HCT116 (cell line): Measurements from ENCODE around the gene GLO1. TPM values are rescaled to one million over a fixed set of nuclear protein-coding genes. Genes with fewer than 3 reads are reported as not detected.

Experiments
- ATAC-seq: fragments of 200-7000 bp; cut with Tn5 transposase; 2 replicates; pipeline ENCODE4 v1.9.1; 2020; ENCODE audit warnings: mild to moderate bottlenecking, moderate library complexity
- BruUV-seq: library from RNA; stranded (reverse); fragments of 400-500 nt; replicated peaks from 2 replicates; lab custom pipeline; 2021; lab: Mats Ljungman, UMichigan
- CTCF ChIA-PET: fragments of 300-600 bp; sonication (Branson Sonifier 250); formaldehyde crosslinking; loops from one replicate; lab custom pipeline; 2021; ENCODE audit warnings: antibody characterized with exemption; lab: Charles Lee
- POLR2A ChIA-PET: fragments of 300-600, 350-600 bp; sonication (Branson Sonifier 250); formaldehyde crosslinking; loops from one replicate; lab custom pipeline; 2021; ENCODE audit warnings: antibody characterized with exemption; lab: Charles Lee
- RAD21 ChIA-PET, 2 experiments: fragments of 300-600 bp; sonication (Branson Sonifier 250); formaldehyde crosslinking; loops; one replicate each; lab custom pipeline; 2023; ENCODE audit warnings: low total read pairs in 2 of 2; ENCODE audit not compliant: uncharacterized antibody in 2 of 2, unreplicated experiment in 2 of 2, low non-redundant PET in 1 of 2; lab: Charles Lee
- DNase-seq: peaks from one replicate; pipeline ENCODE4 v3.0.0-alpha.2; 2010; ENCODE audit warnings: low read depth, low spot score
- H2AFZ ChIP-seq: fragments of 200-600 bp; shearing (Covaris generic), sonication (generic); 2 replicates; pipeline ENCODE4 v1.6.1; 2017; ENCODE audit warnings: low read depth, mixed run types, mixed read lengths, antibody characterized with exemption, low read length; ENCODE audit not compliant: poor library complexity, severe bottlenecking
- H3K27ac ChIP-seq: 2 replicates; pipeline ENCODE4 v1.5.1; 2012; ENCODE audit warnings: low read depth, low read length
- H3K27me3 ChIP-seq: fragments of 200-600 bp; sonication (generic); 2 replicates; pipeline ENCODE4 v1.6.1; 2016; ENCODE audit warnings: mixed run types, low read length, mixed read lengths; ENCODE audit not compliant: insufficient read depth
- H3K36me3 ChIP-seq, 2 experiments: fragments of 200-500 bp in 1 of 2; fragments of 200-600 bp in 1 of 2; sonication (Bioruptor generic) in 1 of 2; sonication (generic) in 1 of 2; 2 replicates each; pipeline versions ENCODE4 v1.5.1 to v1.6.1; 2014 to 2016; ENCODE audit warnings: low read length in 2 of 2, inconsistent platforms in 1 of 2, mixed read lengths in 1 of 2, mixed run types in 1 of 2; ENCODE audit not compliant: insufficient read depth in 2 of 2, control insufficient read depth in 1 of 2
- H3K4me1 ChIP-seq, 2 experiments: fragments of 200-600 bp in 1 of 2; sonication (generic) in 1 of 2; 2 replicates each; pipeline versions ENCODE4 v1.5.1 to v1.6.1; 2012 to 2017; ENCODE audit warnings: low read length in 2 of 2, inconsistent platforms in 1 of 2, mild to moderate bottlenecking in 1 of 2, mixed read lengths in 1 of 2, mixed run types in 1 of 2, moderate library complexity in 1 of 2; ENCODE audit not compliant: insufficient read depth in 2 of 2, control insufficient read depth in 1 of 2
- H3K4me2 ChIP-seq: fragments of 200-600 bp; sonication (generic); 2 replicates; pipeline ENCODE4 v1.6.1; 2017; ENCODE audit warnings: mixed run types, low read length, mixed read lengths
- H3K4me3 ChIP-seq, 2 experiments: fragments of 200-600 bp in 1 of 2; sonication (generic) in 1 of 2; replicated peaks in 1 of 2; 2 replicates each; pipeline ENCODE4 v1.5.1; 2011 to 2016; ENCODE audit warnings: low read length in 2 of 2, control low read depth in 1 of 2, low read depth in 1 of 2, mild to moderate bottlenecking in 1 of 2, mixed read lengths in 1 of 2, mixed run types in 1 of 2
- H3K79me2 ChIP-seq: fragments of 200-600 bp; sonication (generic); 2 replicates; pipeline ENCODE4 v1.6.1; 2017; ENCODE audit warnings: mild to moderate bottlenecking, mixed run types, low read length, moderate library complexity, mixed read lengths; ENCODE audit not compliant: insufficient read depth
- H3K9ac ChIP-seq: fragments of 200-600 bp; sonication (generic); 2 replicates; pipeline ENCODE4 v1.6.1; 2016; ENCODE audit warnings: low read length, mixed read lengths
- H3K9me2 ChIP-seq: fragments of 200-600 bp; sonication (generic), shearing (Covaris generic); 2 replicates; pipeline ENCODE4 v1.6.1; 2017; ENCODE audit warnings: mixed run types, mild to moderate bottlenecking, moderate library complexity; ENCODE audit not compliant: insufficient read depth
- H3K9me3 ChIP-seq, 2 experiments: fragments of 200-500 bp in 1 of 2; fragments of 200-600 bp in 1 of 2; sonication (Bioruptor generic) in 1 of 2; sonication (generic) in 1 of 2; 2 replicates each; pipeline ENCODE4 v1.6.1; 2014 to 2017; ENCODE audit warnings: low read length in 2 of 2, mixed read lengths in 2 of 2, inconsistent platforms in 1 of 2, low read depth in 1 of 2, mild to moderate bottlenecking in 1 of 2, mixed run types in 1 of 2, moderate library complexity in 1 of 2; ENCODE audit not compliant: control insufficient read depth in 1 of 2, insufficient read depth in 1 of 2
- H4K20me1 ChIP-seq: fragments of 200-600 bp; sonication (generic), shearing (Covaris generic); 2 replicates; pipeline ENCODE4 v1.6.1; 2017; ENCODE audit warnings: mixed run types, mild to moderate bottlenecking, moderate library complexity; ENCODE audit not compliant: insufficient read depth
- EGR1 ChIP-seq: IDR thresholded peaks from 2 replicates; pipeline ENCODE4 v1.6.1; 2012; ENCODE audit warnings: low read depth
- EZH2 ChIP-seq: fragments of 200-600 bp; sonication (generic); IDR thresholded peaks from 2 replicates; pipeline ENCODE4 v1.6.1; 2017; ENCODE audit warnings: antibody characterized with exemption, mixed run types
- EZH2phosphoT487 ChIP-seq: fragments of 200-600 bp; IDR thresholded peaks from 2 replicates; pipeline ENCODE4 v1.6.1; 2018; ENCODE audit warnings: antibody characterized with exemption, borderline replicate concordance
- JUND ChIP-seq: IDR thresholded peaks from 2 replicates; pipeline ENCODE4 v1.6.1; 2012
- POLR2A ChIP-seq: IDR thresholded peaks from 2 replicates; pipeline ENCODE4 v1.7.0; 2011; ENCODE audit warnings: borderline replicate concordance; ENCODE audit not compliant: insufficient read depth, insufficient read length; ENCODE audit errors: extremely low read depth
- SIN3A ChIP-seq: IDR thresholded peaks from 2 replicates; pipeline ENCODE4 v1.6.1; 2012; ENCODE audit warnings: low read depth
- ZFX ChIP-seq: fragments of 450-650 bp; IDR thresholded peaks from 2 replicates; pipeline ENCODE4 v1.6.1; 2017
- intact Hi-C: fragments of 100-400 bp; cut with micrococcal nuclease; formaldehyde crosslinking; loops from 2 replicates; pipeline ENCODE4 v1.10.0; 2022
- total RNA-seq: library from RNA; stranded (reverse); gene quantifications from one replicate; pipeline ENCODE4 v1.2.1, GENCODE V29; 2021; ENCODE audit not compliant: unreplicated experiment
- TF ChIP-seq, protein P1 (sequence below), 3 experiments: fragments of 200-600 bp in 1 of 3; sonication (generic) in 1 of 3; IDR thresholded peaks in 2 of 3; conservative IDR thresholded peaks in 1 of 3; 2 replicates each; pipeline ENCODE4 v1.5.1; 2012 to 2017; ENCODE audit warnings: low read depth in 2 of 3, low read length in 2 of 3, antibody characterized with exemption in 1 of 3, borderline replicate concordance in 1 of 3, control low read depth in 1 of 3, mild to moderate bottlenecking in 1 of 3, mixed read lengths in 1 of 3, mixed run types in 1 of 3, moderate library complexity in 1 of 3; ENCODE audit not compliant: insufficient read depth in 1 of 3
- TF ChIP-seq, protein P2 (sequence below): IDR thresholded peaks from 2 replicates; pipeline ENCODE4 v1.6.1; 2011; ENCODE audit warnings: mild to moderate bottlenecking, low read length, moderate library complexity; ENCODE audit not compliant: insufficient replicate concordance; ENCODE audit errors: extremely low read depth
- TF ChIP-seq, protein P3 (sequence below): IDR thresholded peaks from 2 replicates; pipeline ENCODE4 v1.6.1; 2012

GLO1 gene
- total RNA-seq, 1 experiment from 2014 or later: 191 TPM

DNA sequence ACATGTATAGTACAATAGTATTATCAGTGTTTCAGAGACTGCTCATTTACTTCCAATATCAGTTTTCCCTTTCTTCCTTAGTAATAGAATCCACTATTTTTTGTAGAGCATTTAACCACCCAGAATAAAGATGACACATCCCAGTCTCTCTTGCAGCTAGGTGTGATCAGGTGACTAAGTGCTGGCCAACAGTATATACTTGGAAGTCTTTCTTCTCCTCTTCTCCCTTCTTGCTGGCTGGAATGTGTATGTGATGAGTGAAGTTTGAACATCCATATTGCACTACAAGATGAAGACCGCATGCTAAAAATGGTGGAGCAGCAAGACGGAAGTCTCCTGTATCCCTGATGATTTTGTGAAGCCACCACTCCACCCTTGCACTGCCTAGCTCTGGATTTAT lies 48.7 kb downstream of the GLO1 start:
- no peaks in the 10 kb centered on the region for H3K4me1 ChIP-seq
- CTCF ChIA-PET: no interaction called here
- no peaks in the 10 kb centered on the region for H3K36me3 ChIP-seq
- H3K79me2 ChIP-seq: no peaks in the 10 kb centered on the region
- no peak overlapping the region for H2AFZ ChIP-seq
- H3K27me3 ChIP-seq: no peaks in the 10 kb centered on the region
- H3K9ac ChIP-seq: no peak overlapping the region
- no peak overlapping the region for H3K4me3 ChIP-seq
- H3K27ac ChIP-seq: no peak overlapping the region
- BruUV-seq: no TSS peak
- RAD21 ChIA-PET: no interaction called here
- POLR2A ChIA-PET: interaction anchor here (0.6 kb wide), 1 partner anchor 303 kb away, joined by 4 read pairs; no protein-coding TSS in a partner anchor
- ATAC-seq (no peak), DNase-seq (no peak)
- H3K9me2 ChIP-seq: no peaks in the 10 kb centered on the region
- no peaks in the 10 kb centered on the region for H4K20me1 ChIP-seq
- TF ChIP-seq, protein P1, sequence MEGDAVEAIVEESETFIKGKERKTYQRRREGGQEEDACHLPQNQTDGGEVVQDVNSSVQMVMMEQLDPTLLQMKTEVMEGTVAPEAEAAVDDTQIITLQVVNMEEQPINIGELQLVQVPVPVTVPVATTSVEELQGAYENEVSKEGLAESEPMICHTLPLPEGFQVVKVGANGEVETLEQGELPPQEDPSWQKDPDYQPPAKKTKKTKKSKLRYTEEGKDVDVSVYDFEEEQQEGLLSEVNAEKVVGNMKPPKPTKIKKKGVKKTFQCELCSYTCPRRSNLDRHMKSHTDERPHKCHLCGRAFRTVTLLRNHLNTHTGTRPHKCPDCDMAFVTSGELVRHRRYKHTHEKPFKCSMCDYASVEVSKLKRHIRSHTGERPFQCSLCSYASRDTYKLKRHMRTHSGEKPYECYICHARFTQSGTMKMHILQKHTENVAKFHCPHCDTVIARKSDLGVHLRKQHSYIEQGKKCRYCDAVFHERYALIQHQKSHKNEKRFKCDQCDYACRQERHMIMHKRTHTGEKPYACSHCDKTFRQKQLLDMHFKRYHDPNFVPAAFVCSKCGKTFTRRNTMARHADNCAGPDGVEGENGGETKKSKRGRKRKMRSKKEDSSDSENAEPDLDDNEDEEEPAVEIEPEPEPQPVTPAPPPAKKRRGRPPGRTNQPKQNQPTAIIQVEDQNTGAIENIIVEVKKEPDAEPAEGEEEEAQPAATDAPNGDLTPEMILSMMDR (IDR thresholded peaks at IDR 0.05 in 2 of 3, conservative IDR thresholded peaks at IDR 0.05 in 1 of 3; ENCODE audit: borderline replicate concordance in 1 of 3, insufficient read depth in 1 of 3, low read depth in 2 of 3, low read length in 2 of 3): no peak
- TF ChIP-seq EGR1: no peak
- TF ChIP-seq ZFX: no peak
- no peak for TF ChIP-seq EZH2phosphoT487
- TF ChIP-seq, protein P2, sequence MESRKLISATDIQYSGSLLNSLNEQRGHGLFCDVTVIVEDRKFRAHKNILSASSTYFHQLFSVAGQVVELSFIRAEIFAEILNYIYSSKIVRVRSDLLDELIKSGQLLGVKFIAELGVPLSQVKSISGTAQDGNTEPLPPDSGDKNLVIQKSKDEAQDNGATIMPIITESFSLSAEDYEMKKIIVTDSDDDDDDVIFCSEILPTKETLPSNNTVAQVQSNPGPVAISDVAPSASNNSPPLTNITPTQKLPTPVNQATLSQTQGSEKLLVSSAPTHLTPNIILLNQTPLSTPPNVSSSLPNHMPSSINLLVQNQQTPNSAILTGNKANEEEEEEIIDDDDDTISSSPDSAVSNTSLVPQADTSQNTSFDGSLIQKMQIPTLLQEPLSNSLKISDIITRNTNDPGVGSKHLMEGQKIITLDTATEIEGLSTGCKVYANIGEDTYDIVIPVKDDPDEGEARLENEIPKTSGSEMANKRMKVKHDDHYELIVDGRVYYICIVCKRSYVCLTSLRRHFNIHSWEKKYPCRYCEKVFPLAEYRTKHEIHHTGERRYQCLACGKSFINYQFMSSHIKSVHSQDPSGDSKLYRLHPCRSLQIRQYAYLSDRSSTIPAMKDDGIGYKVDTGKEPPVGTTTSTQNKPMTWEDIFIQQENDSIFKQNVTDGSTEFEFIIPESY: no peak
- no peak for TF ChIP-seq POLR2A
- no peak for TF ChIP-seq EZH2
- TF ChIP-seq JUND: no peak
- TF ChIP-seq SIN3A: no peak
- TF ChIP-seq, protein P3, sequence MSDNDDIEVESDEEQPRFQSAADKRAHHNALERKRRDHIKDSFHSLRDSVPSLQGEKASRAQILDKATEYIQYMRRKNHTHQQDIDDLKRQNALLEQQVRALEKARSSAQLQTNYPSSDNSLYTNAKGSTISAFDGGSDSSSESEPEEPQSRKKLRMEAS: no peak
- no peak overlapping the region for H3K4me2 ChIP-seq
- intact Hi-C loops: no loop called here
- H3K9me3 ChIP-seq: no peaks in the 10 kb centered on the region
